Panc1 (cell line): ENCODE data around the gene SHB.
A peak's percentile ranks its signal among the peaks of the same experiment; 100 is the strongest.

ENCODE experiments used
- CTCF ChIP-seq: fragments of 450-650 bp; IDR thresholded peaks from 2 replicates; pipeline ENCODE4 v1.5.1; 2017; ENCODE audit warnings: mild to moderate bottlenecking
- POLR2AphosphoS5 ChIP-seq: IDR thresholded peaks from 2 replicates; pipeline ENCODE4 v1.6.1; 2012; ENCODE audit warnings: mild to moderate bottlenecking, low read depth, low read length, moderate library complexity
- SIN3A ChIP-seq: IDR thresholded peaks from 2 replicates; pipeline ENCODE4 v1.6.1; 2012; ENCODE audit warnings: low read depth, mild to moderate bottlenecking, low read length, moderate library complexity, borderline replicate concordance; ENCODE audit not compliant: insufficient read depth
- TF ChIP-seq, protein P1 (sequence below), 2 experiments: IDR thresholded peaks; 2 replicates each; pipeline ENCODE4 v1.6.1; 2011 to 2012; ENCODE audit warnings: low read depth in 2 of 2, control low read depth in 1 of 2, low read length in 1 of 2, mild to moderate bottlenecking in 1 of 2, moderate library complexity in 1 of 2; ENCODE audit not compliant: insufficient read depth in 1 of 2

GRCh38 chr9:38047301-38048251 is 21.5 kb downstream of the SHB start:
- no peak for TF ChIP-seq CTCF
- peak; percentile 30; the same call in 1 of the 2 replicates for TF ChIP-seq POLR2AphosphoS5
- no peak for TF ChIP-seq SIN3A
- TF ChIP-seq, protein P1, sequence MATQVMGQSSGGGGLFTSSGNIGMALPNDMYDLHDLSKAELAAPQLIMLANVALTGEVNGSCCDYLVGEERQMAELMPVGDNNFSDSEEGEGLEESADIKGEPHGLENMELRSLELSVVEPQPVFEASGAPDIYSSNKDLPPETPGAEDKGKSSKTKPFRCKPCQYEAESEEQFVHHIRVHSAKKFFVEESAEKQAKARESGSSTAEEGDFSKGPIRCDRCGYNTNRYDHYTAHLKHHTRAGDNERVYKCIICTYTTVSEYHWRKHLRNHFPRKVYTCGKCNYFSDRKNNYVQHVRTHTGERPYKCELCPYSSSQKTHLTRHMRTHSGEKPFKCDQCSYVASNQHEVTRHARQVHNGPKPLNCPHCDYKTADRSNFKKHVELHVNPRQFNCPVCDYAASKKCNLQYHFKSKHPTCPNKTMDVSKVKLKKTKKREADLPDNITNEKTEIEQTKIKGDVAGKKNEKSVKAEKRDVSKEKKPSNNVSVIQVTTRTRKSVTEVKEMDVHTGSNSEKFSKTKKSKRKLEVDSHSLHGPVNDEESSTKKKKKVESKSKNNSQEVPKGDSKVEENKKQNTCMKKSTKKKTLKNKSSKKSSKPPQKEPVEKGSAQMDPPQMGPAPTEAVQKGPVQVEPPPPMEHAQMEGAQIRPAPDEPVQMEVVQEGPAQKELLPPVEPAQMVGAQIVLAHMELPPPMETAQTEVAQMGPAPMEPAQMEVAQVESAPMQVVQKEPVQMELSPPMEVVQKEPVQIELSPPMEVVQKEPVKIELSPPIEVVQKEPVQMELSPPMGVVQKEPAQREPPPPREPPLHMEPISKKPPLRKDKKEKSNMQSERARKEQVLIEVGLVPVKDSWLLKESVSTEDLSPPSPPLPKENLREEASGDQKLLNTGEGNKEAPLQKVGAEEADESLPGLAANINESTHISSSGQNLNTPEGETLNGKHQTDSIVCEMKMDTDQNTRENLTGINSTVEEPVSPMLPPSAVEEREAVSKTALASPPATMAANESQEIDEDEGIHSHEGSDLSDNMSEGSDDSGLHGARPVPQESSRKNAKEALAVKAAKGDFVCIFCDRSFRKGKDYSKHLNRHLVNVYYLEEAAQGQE (IDR thresholded peaks at IDR 0.05; ENCODE audit: insufficient read depth in 1 of 2, low read depth in 2 of 2, low read length in 1 of 2) = no peak
